IPS-NIHi7 (cell line): ENCODE results near the gene TBC1D2B.

Source experiments
- DNase-seq: peaks from one replicate; pipeline ENCODE4 v3.0.0; 2012; ENCODE audit warnings: mixed read lengths; ENCODE audit errors: extremely low spot score

TBC1D2B gene

GRCh38 chr15:78034495-78035191, 42.9 kb downstream of the TBC1D2B start:
- DNase-seq: no peak

- no peak for DNase-seq
These were observed 43.6 kb downstream of the TBC1D2B start for GRCh38 chr15:78033864-78034263.

- DNase-seq: no peak
These were observed 44.8 kb downstream of the TBC1D2B start for GRCh38 chr15:78032671-78033070.

- no peak for DNase-seq
These were observed 52.6 kb downstream of the TBC1D2B start for GRCh38 chr15:78024883-78025282.

GRCh38 chr15:78024519-78024870, 53.0 kb downstream of the TBC1D2B start:
- DNase-seq: no peak

- DNase-seq: no peak
These were observed 53.5 kb downstream of the TBC1D2B start for GRCh38 chr15:78023865-78024518.

- DNase-seq: no peak
These were observed 54.3 kb downstream of the TBC1D2B start for GRCh38 chr15:78023081-78023665.

GRCh38 chr15:78021761-78022160, 55.8 kb downstream of the TBC1D2B start:
- DNase-seq: no peak

- DNase-seq: no peak
These were observed 57.5 kb downstream of the TBC1D2B start for GRCh38 chr15:78020007-78020406.

GRCh38 chr15:78018946-78019644, 58.4 kb downstream of the TBC1D2B start:
- no peak for DNase-seq

- DNase-seq: no peak
These were observed 59.1 kb downstream of the TBC1D2B start for GRCh38 chr15:78018445-78018844.

GRCh38 chr15:78016860-78017259, 60.7 kb downstream of the TBC1D2B start:
- DNase-seq: no peak

GRCh38 chr15:78012643-78013077, 64.9 kb downstream of the TBC1D2B start:
- no peak for DNase-seq

- DNase-seq: no peak
These were observed 67.4 kb downstream of the TBC1D2B start for GRCh38 chr15:78010067-78010466.

GRCh38 chr15:78007964-78008886, 69.3 kb downstream of the TBC1D2B start:
- no peak for DNase-seq

GRCh38 chr15:78007211-78007931, 70.1 kb downstream of the TBC1D2B start:
- DNase-seq: no peak

GRCh38 chr15:78006567-78007205, 70.8 kb downstream of the TBC1D2B start:
- no peak for DNase-seq

- no peak for DNase-seq
These were observed 72.4 kb downstream of the TBC1D2B start for GRCh38 chr15:78004919-78005634.

GRCh38 chr15:78004222-78004727, 73.2 kb downstream of the TBC1D2B start:
- peak; percentile 35 for DNase-seq
